ENCODE results near the gene MIA2. TPM values are rescaled to one million over a fixed set of nuclear protein-coding genes. Genes with fewer than 3 reads are reported as not detected.
"Not testable (repeated sequence)": the region's sequence is repeated elsewhere in the genome, so short reads cannot be mapped to it uniquely, and the experiment has no call there.

Gene MIA2
- total and polyA plus RNA-seq, 8 donors: 23.6 to 72.4 (median 50.3) TPM

DNA sequence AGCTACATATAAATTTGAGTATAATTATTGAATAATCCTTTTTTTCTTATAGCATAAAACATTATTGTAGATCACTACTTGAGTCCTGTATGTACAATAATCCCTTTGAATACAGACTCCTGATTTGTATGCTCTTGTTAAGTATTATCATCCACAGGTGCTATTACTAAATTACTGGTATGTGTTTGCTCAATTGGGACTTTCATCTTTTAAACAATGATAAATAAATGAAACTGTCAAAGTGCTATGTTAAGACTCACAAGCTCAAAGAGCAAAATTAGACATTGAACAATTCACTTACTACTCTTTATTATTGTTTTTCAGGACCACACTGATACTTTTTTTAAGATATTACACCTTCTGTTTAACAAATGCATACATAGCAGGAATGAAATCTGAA, 17.8 kb downstream of the MIA2 start:
- no peaks in the 10 kb centered on the region for H3K9me3 ChIP-seq
- no peak for DNase-seq
- H3K27ac ChIP-seq: no peak overlapping the region
- H3K4me1 ChIP-seq: no peaks in the 10 kb centered on the region
- no peak overlapping the region for H3K4me3 ChIP-seq
- no peaks in the 10 kb centered on the region for H3K27me3 ChIP-seq
- no peak for TF ChIP-seq CTCF (IDR thresholded peaks at IDR 0.05)
- no peak for TF ChIP-seq POLR2A (IDR thresholded peaks at IDR 0.05)
- TF ChIP-seq POLR2AphosphoS5 (IDR thresholded peaks at IDR 0.05): no peak
- TF ChIP-seq EP300 (IDR thresholded peaks at IDR 0.05): no peak
- peaks cover 0 to 5% (median 0%) of the 10 kb centered on the region in 4 donors for H3K36me3 ChIP-seq
- intact Hi-C loops (cut with DNase I; ENCODE audit: low total_unique reads): no loop called here

DNA sequence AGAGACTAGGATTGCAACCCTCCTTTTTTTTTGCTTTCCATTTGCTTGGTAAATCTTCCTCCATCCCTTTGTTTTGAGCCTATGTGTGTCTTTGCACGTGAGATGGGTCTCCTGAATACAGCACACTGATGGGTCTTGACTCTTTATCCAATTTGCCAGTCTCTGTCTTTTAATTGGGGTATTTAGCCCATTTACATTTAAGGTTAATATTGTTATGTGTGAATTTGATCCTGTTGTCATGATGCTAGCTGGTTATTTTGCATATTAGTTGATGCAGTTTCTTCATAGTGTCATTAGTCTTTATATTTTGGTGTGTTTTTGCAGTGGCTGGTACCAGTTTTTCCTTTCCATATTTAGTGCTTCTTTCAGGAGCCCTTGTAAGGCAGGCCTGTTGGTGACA, 23.7 kb downstream of the MIA2 start:
- 79 to 100% (median 88%) methylated on average over 1 of the region's 1 CpG for WGBS, 5 donors
- H3K27me3 ChIP-seq; intact Hi-C loops (cut with DNase I; ENCODE audit: low total_unique reads); H3K36me3 ChIP-seq; H3K27ac ChIP-seq; H3K4me3 ChIP-seq; H3K4me1 ChIP-seq; H3K9me3 ChIP-seq; DNase-seq: not testable (repeated sequence)

- Histone ChIP-seq H3K9me3 (peaks cover 0 to 7% (median 0%) of the 10 kb centered on the region in 4 donors), H3K27me3 (no peaks in the 10 kb centered on the region), H3K27ac (no peak overlapping the region), H3K4me1 (no peaks in the 10 kb centered on the region), H3K36me3 (no peaks in the 10 kb centered on the region), H3K4me3 (no peak overlapping the region)
- DNase-seq: no peak
- TF ChIP-seq EP300 (IDR thresholded peaks at IDR 0.05): no peak
- TF ChIP-seq POLR2AphosphoS5 (IDR thresholded peaks at IDR 0.05): no peak
- TF ChIP-seq CTCF (IDR thresholded peaks at IDR 0.05): no peak
- no peak for TF ChIP-seq POLR2A (IDR thresholded peaks at IDR 0.05)
- intact Hi-C loops (cut with DNase I; ENCODE audit: low total_unique reads): no loop called here
- WGBS, 5 donors: 66 to 75% (median 72%) methylated on average over 9 to 12 of the region's 12 CpGs
Measured at GRCh38 chr14:39258782-39259545, 25.2 kb downstream of the MIA2 start.

- H3K4me1 ChIP-seq; H3K36me3 ChIP-seq; intact Hi-C loops (cut with DNase I; ENCODE audit: low total_unique reads); H3K27ac ChIP-seq; H3K27me3 ChIP-seq; H3K9me3 ChIP-seq; H3K4me3 ChIP-seq; DNase-seq: not testable (repeated sequence)
- WGBS, 5 donors: 73 to 93% (median 76%) methylated on average over 3 of the region's 3 CpGs
Measured at GRCh38 chr14:39260161-39260560, 26.4 kb downstream of the MIA2 start.

- H3K27me3 ChIP-seq; DNase-seq; H3K36me3 ChIP-seq; H3K4me3 ChIP-seq; H3K27ac ChIP-seq; intact Hi-C loops (cut with DNase I; ENCODE audit: low total_unique reads); H3K9me3 ChIP-seq: not testable (repeated sequence)
- H3K4me1 ChIP-seq: peaks cover 0 to 12% (median 9%) of the 10 kb centered on the region in 4 donors
- WGBS, 5 donors: 96 to 100% (median 100%) methylated on average over 1 of the region's 1 CpG
Measured at GRCh38 chr14:39262214-39262613, 28.5 kb downstream of the MIA2 start.

DNA sequence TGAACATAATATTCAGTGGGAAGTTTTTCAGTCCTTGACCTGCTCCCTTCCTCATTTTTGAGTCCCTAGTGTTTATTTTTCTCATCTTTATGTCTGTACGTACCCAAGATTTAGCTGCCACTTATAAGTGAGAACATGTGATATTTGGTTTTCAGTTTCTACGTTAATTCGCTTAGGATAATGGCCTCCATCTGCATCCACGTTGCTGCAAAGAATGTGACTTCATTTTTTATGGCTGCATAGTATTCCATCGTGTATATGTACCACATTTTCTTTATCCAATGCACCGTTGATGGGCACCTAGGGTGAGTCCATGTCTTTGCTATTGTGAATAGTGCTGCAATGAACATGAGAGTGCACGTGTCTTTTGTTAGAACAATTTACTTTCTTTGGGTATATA, 30.3 kb downstream of the MIA2 start:
- 77 to 91% (median 89%) methylated on average over 7 of the region's 7 CpGs for WGBS, 5 donors
- TF ChIP-seq POLR2A (IDR thresholded peaks at IDR 0.05) (no peak), CTCF (IDR thresholded peaks at IDR 0.05) (no peak), EP300 (IDR thresholded peaks at IDR 0.05) (no peak), POLR2AphosphoS5 (IDR thresholded peaks at IDR 0.05) (no peak)

More for the DNA sequence above, 30.3 kb downstream of the MIA2 start:
- Histone ChIP-seq H3K27ac (peak overlapping the region in 1 of 5 donors; percentile 98), H3K27me3 (no peaks in the 10 kb centered on the region), H3K4me1 (peaks cover 6 to 27% (median 18%) of the 10 kb centered on the region in 4 donors), H3K4me3 (no peak overlapping the region), H3K36me3 (no peaks in the 10 kb centered on the region), H3K9me3 (no peaks in the 10 kb centered on the region)
- intact Hi-C loops (cut with DNase I; ENCODE audit: low total_unique reads): no loop called here
- no peak for DNase-seq

Measured in stomach (tissue), 9 donors.